IgD-negative memory B cell (primary cell): Measurements from ENCODE around the gene FSIP1. TPM values are rescaled to one million over a fixed set of nuclear protein-coding genes. Genes with fewer than 3 reads are reported as not detected.

Source experiments
- H3K27ac Mint-ChIP-seq, 3 donors: one replicate each; pipeline ENCODE4 v1.8.0; 2020 to 2022; ENCODE audit warnings: mild to moderate bottlenecking in 3 of 3, mixed read lengths in 3 of 3, moderate library complexity in 1 of 3
- H3K27me3 Mint-ChIP-seq: one replicate; pipeline ENCODE4 v1.8.0; 2021; ENCODE audit warnings: mixed read lengths
- H3K36me3 Mint-ChIP-seq: one replicate; pipeline ENCODE4 v1.8.0; 2020; ENCODE audit warnings: mild to moderate bottlenecking, mixed read lengths
- H3K4me1 Mint-ChIP-seq, 3 donors: one replicate each; pipeline ENCODE4 v1.8.0; 2020 to 2022; ENCODE audit warnings: mixed read lengths in 3 of 3, mild to moderate bottlenecking in 1 of 3
- H3K4me3 Mint-ChIP-seq, 4 donors: one replicate each; pipeline ENCODE4 v1.8.0; 2020 to 2022; ENCODE audit warnings: mild to moderate bottlenecking in 4 of 4, mixed read lengths in 4 of 4, moderate library complexity in 3 of 4
- H3K9me3 Mint-ChIP-seq, 3 donors: one replicate each; pipeline ENCODE4 v1.8.0; 2020 to 2021; ENCODE audit warnings: mixed read lengths in 3 of 3, mild to moderate bottlenecking in 1 of 3
- polyA plus RNA-seq: library from polyadenylated mRNA; unstranded; fragments of 300-500 nt; fragmentation: Illumina TruSeq; gene quantifications from one replicate; pipeline ENCODE4 v1.2.3, GENCODE V29; 2021

Gene FSIP1
- polyA plus RNA-seq, 1 donor from 2014 or later = 0.61 TPM

DNA sequence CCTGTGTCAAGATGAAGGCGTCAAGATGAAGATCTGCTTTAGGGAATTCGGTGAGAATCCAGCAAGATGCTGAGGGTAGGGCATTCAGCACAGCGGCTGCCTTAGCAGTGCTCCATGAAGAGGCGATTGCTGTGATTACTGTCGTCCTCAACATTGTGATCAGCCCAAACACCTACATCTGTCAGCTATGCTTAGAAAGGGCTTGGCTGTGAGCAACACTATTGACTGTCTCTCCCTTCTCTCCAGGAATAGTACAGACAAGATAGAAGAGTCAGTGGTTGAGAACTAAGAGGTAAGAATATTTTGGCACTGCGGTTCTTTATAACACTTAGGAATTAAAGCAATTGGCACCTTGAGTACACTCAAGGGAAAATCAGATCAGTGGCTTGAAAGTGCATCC, 110.5 kb downstream of the FSIP1 start:
- H3K4me1 Mint-ChIP-seq = peaks cover 0 to 2% (median 0%) of the 10 kb centered on the region in 3 donors
- no peaks in the 10 kb centered on the region for H3K9me3 Mint-ChIP-seq
- no peak overlapping the region for H3K27ac Mint-ChIP-seq
- no peaks in the 10 kb centered on the region for H3K36me3 Mint-ChIP-seq
- no peak overlapping the region for H3K4me3 Mint-ChIP-seq
- peaks cover 2% of the 10 kb centered on the region for H3K27me3 Mint-ChIP-seq

DNA sequence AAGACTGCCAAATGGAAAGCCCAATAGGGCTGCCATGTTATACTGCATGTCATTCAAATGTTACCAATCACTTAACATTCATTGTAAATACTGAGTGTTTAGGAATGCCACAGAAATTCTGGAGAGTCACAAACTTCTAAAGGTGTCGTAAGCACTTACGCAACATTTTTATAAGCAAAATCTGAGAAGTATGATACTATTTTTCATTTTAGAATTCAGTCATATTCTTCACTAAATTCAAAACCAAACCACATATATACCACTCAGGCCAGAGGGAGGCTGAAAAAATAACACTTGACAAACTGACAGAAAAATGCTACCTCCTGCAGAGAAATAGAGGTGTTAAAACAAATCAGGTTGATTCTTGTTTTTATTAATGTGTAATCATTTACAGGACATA, 112.0 kb downstream of the FSIP1 start:
- Mint-ChIP-seq H3K27me3 (peaks cover 2% of the 10 kb centered on the region), H3K27ac (no peak overlapping the region), H3K9me3 (no peaks in the 10 kb centered on the region), H3K4me1 (no peaks in the 10 kb centered on the region), H3K36me3 (no peaks in the 10 kb centered on the region), H3K4me3 (no peak overlapping the region)

DNA sequence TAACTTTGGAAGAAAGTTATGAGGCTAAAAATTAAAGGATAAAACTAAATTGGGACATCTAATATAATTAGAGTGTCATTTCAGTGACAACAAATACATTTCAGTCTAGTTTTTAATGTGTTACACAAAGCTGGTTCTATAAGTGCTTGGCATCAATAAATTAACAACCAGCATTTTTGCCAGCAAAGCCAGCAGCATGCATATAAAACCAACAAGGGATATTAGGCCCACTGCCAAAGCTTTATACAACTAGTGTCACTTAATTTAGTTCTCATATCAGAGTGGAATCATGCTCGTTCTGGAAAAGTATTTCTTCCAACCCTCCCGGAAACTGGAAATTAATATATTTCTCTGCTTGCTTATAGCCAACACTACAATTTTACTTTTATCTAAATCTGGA, 113.0 kb downstream of the FSIP1 start:
- Mint-ChIP-seq H3K27me3 (peaks cover 2% of the 10 kb centered on the region), H3K9me3 (no peaks in the 10 kb centered on the region), H3K27ac (no peak overlapping the region), H3K36me3 (no peaks in the 10 kb centered on the region), H3K4me3 (no peak overlapping the region), H3K4me1 (no peaks in the 10 kb centered on the region)

DNA sequence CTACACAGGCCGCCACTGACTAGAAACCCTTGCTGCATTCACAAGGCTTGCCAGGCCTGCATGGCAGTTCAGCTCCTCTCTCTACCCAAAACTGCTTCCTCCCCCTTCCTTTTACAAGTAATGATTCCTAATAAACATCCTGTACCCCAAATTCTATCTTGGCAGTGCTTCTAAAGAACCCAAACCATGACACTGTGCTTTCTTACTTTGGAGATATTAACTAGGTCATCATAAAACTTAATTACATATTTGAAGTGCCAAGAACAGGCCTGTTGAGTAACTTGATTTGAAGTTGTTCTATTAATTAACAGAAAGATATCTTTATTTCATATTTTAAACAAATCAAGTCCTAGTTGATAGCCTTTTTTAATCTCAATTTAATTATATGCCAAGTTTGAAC, 113.4 kb downstream of the FSIP1 start:
- no peaks in the 10 kb centered on the region for H3K4me1 Mint-ChIP-seq
- no peaks in the 10 kb centered on the region for H3K36me3 Mint-ChIP-seq
- H3K27me3 Mint-ChIP-seq = peaks cover 2% of the 10 kb centered on the region
- H3K27ac Mint-ChIP-seq = no peak overlapping the region
- H3K4me3 Mint-ChIP-seq = no peak overlapping the region
- H3K9me3 Mint-ChIP-seq = no peaks in the 10 kb centered on the region

DNA sequence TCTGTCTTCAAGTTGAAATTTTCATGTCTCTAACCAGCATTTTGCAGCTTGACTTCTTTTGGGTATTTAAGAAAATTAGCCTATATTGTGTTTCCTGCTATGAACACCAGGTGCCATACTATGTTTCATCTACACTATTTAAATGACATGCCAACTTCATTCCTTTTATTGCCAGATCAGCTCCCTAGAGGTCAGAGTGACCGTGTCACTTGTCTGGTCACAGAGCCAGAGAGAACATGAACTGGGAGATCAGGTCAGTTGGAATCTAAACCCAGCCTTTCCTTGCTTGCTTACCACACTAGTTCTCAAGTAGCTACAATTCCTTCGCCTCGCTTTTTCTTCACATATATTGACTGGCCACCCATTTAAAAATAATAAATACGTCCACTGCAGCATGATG, 114.2 kb downstream of the FSIP1 start:
- Mint-ChIP-seq H3K9me3 (no peaks in the 10 kb centered on the region), H3K4me1 (no peaks in the 10 kb centered on the region), H3K27ac (no peak overlapping the region), H3K36me3 (no peaks in the 10 kb centered on the region), H3K4me3 (no peak overlapping the region), H3K27me3 (peaks cover 2% of the 10 kb centered on the region)

DNA sequence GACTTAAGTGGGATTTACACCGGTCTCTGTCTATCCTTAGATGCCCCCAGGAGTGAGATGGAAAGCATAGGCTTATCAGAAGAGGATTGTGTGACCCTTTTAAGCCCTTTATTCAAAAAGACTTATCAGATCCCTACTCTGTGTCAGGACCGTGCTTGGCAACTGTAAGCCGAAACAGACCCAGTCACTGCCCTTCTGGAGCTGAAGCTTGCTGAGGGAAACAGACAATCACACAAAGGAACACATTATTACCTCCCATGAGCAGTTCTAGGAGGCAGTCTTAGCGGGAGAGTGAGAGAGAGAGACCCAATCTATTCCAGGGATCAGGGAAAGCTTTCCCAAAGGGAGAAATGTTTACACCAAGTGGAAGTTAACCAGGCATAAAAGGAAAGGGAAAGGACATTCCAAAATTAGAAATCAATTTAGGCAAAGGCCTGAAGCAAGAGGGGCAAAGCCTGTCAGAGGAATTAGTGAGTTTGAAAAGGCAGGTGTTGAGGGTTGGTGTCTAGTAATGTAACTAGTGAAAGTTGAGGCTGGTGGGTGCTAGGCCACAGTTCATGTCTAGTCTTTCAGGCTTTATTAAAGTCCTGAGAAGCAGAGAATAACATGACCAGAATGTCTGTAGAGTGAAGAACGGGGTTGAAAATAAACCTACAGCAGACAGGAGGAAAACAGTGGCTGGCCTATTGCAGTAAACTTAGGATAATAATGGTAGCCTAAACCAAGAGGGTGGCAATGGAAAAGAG, 115.1 kb downstream of the FSIP1 start:
- Mint-ChIP-seq H3K4me3 (no peak overlapping the region), H3K27me3 (no peaks in the 10 kb centered on the region), H3K9me3 (no peaks in the 10 kb centered on the region), H3K4me1 (no peaks in the 10 kb centered on the region), H3K36me3 (no peaks in the 10 kb centered on the region), H3K27ac (no peak overlapping the region)

DNA sequence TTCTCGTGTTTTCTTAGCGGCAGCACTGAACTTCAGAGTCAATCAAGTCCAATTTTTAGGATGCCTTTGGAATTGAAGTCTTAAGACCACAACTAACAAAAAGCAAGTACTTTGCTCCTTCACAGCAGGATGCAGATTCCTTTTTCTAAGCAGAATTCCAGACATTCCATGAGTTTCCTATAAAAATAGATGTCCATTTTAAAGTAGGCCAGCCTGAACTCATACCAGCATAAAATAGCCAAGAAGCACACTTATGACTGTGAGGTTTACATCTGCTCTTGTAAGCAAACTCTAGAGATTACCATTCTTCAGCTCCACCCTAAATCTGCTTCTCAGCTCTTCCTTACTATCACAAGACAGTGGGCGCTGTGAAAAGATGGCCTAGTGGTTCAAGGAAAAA, 116.0 kb downstream of the FSIP1 start:
- H3K4me1 Mint-ChIP-seq = no peaks in the 10 kb centered on the region
- H3K9me3 Mint-ChIP-seq = no peaks in the 10 kb centered on the region
- H3K36me3 Mint-ChIP-seq = no peaks in the 10 kb centered on the region
- H3K4me3 Mint-ChIP-seq = no peak overlapping the region
- no peak overlapping the region for H3K27ac Mint-ChIP-seq
- no peaks in the 10 kb centered on the region for H3K27me3 Mint-ChIP-seq

DNA sequence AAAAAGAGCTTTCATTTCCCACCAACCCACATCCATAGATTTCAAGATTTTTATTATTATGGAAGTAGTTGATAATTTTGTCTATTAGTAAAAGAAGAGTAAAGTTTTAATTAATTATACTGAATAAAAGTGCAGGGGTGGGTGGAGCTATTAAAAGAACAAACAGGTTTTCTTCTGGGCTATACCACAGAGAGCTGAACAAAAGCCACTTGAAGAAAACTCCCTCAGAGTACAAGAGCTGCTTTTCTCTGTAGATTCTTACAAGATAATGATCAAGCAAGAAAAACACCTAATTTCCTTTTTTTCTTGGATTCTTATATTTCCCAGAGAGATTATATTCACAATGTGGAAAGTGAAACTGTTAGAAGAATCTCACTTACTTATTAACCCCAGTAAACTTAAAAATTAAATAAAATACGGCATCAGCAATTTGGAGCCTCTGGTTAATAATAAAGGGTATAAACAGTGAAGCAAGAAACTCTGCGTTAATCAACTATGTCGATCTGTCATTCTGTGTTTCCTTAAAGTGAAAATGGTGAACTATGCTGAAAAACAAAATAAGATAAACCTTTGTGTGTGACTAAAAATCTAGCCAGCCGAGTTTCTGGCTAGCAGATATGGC, 116.9 kb downstream of the FSIP1 start:
- no peaks in the 10 kb centered on the region for H3K4me1 Mint-ChIP-seq
- H3K36me3 Mint-ChIP-seq = no peaks in the 10 kb centered on the region
- no peak overlapping the region for H3K4me3 Mint-ChIP-seq

DNA sequence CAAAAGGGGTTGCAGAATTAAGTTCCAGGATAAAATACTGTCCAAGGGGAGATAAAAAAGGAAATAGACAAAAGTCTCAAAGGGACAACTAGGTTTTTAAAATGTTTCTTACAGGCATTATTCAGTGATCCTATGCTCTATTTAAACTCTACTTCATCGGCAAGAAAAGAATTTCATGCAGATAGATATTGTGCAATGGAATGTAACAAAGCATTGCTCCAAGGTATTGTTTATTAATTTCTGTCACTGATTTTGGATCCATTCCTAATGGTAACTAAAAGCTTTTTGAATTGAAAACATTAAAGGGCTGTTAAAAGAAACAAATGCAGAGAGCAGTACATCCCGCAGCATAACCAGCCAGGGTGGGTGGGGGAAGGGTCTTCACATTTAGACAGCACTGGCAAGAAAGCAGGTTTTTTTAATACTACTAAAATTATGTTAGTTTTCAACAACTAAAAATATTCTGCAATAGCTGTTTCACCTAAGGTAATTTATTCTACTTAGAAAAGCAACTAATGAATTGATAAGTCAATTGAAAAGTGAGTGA, 118.9 kb downstream of the FSIP1 start:
- Mint-ChIP-seq H3K9me3 (peaks cover 0 to 3% (median 0%) of the 10 kb centered on the region in 3 donors), H3K4me1 (no peaks in the 10 kb centered on the region), H3K36me3 (no peaks in the 10 kb centered on the region), H3K27me3 (no peaks in the 10 kb centered on the region), H3K27ac (no peak overlapping the region), H3K4me3 (no peak overlapping the region)

More for the DNA sequence above, 116.9 kb downstream of the FSIP1 start:
- Mint-ChIP-seq H3K27me3 (no peaks in the 10 kb centered on the region), H3K9me3 (no peaks in the 10 kb centered on the region), H3K27ac (no peak overlapping the region)

DNA sequence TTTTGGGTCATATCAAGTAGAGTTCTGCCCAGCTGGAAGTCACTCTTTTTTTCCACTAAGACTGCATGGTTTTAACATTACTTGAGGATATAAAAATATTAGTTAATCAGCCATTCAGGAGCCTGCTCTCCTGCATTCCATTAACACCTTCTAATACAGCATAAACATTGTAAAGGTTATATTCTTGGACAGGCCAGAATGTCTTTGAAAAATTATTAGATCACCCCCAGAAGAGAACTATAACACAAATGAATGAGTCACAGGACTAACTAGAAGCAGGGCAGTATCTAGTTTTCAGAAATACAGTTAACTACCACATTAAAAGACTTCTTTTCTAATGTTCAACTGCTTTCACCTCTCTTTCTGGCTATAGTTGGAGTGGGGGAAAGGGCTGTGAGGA, 120.9 kb downstream of the FSIP1 start:
- H3K4me1 Mint-ChIP-seq = no peaks in the 10 kb centered on the region
- H3K27me3 Mint-ChIP-seq = no peaks in the 10 kb centered on the region
- H3K27ac Mint-ChIP-seq = no peak overlapping the region
- no peaks in the 10 kb centered on the region for H3K36me3 Mint-ChIP-seq
- H3K9me3 Mint-ChIP-seq = peaks cover 0 to 5% (median 0%) of the 10 kb centered on the region in 3 donors
- H3K4me3 Mint-ChIP-seq = no peak overlapping the region

DNA sequence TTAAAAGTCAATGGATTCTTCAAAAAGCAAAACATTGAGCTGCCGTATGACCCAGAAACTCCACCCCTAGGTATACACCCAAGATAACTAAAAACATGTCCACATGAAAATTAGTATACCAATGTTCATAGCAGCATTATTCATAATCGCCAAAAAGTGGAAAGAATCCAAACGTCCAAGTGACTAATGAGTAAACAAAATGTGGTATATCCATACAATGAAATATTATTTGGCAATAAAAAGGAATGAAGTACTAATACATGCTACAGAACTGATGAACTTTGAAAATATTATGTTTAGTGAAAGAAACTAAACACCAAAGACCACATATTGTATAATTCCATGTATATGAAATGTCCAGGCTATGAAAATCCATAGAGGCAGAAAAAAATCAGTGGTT, 123.9 kb downstream of the FSIP1 start:
- Mint-ChIP-seq H3K4me3 (no peak overlapping the region), H3K4me1 (no peaks in the 10 kb centered on the region), H3K36me3 (no peaks in the 10 kb centered on the region), H3K27me3 (peaks cover 2% of the 10 kb centered on the region), H3K27ac (no peak overlapping the region), H3K9me3 (peaks cover 0 to 5% (median 0%) of the 10 kb centered on the region in 3 donors)

DNA sequence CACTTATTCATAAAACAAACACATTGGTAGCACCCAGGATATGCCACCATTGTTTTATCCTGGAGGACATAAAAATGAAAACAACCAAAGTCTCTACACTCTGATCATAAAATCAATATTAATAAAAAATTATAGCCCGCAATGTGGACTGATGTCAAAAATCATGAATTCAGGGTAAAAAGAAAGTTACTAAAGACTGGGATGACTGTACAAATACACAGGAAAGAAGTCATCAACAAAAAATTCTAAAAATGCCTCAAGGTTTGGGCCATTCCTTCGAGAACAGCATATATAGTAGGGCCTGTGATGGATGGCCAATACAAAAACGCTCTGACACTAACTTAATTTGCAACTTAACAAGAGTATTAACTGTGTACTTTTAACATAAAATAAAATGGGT, 125.0 kb downstream of the FSIP1 start:
- Mint-ChIP-seq H3K27me3 (peaks cover 2% of the 10 kb centered on the region), H3K4me3 (no peak overlapping the region), H3K36me3 (peaks cover 2% of the 10 kb centered on the region), H3K4me1 (no peaks in the 10 kb centered on the region), H3K27ac (no peak overlapping the region), H3K9me3 (peaks cover 0 to 5% (median 0%) of the 10 kb centered on the region in 3 donors)

DNA sequence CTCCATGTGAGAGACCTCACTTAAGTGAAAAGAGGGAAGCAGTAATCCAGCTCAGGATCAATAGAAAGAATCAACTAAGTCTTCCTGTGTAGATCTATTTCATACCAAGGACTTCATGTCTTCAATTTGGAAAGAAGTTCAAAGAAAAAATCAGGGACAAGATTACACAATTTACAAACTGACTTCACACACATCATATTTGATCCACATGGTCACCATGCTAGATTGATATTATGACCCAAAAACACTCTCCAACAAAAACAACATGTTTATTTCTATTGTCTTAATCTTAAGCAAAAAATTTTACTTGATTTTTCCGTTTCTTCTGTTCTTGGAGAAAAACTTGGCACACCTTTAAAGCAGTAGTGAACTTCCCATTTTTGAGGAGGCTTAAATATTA, 125.5 kb downstream of the FSIP1 start:
- H3K27me3 Mint-ChIP-seq = peaks cover 2% of the 10 kb centered on the region
- no peak overlapping the region for H3K4me3 Mint-ChIP-seq
- H3K4me1 Mint-ChIP-seq = no peaks in the 10 kb centered on the region
- peaks cover 0 to 5% (median 0%) of the 10 kb centered on the region in 3 donors for H3K9me3 Mint-ChIP-seq
- peaks cover 2% of the 10 kb centered on the region for H3K36me3 Mint-ChIP-seq
- no peak overlapping the region for H3K27ac Mint-ChIP-seq

DNA sequence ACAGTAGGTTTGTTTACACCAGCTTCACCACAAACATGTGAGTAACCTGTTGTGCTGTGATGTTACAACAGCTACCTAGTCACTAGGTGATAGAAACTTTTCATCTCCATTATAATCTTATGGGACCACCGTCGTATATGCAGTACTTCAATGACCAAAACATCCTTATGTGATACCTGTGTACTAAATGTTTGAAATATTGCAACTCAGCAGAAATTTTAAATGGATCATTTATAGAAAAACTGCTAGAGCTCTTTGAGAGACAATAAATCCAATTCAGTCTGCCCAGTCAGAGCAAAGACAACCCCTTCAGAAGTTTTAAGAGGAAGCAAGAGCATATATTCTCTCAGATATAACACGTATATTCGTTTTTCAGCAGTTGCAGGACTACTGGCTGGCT, 128.3 kb downstream of the FSIP1 start:
- no peaks in the 10 kb centered on the region for H3K4me1 Mint-ChIP-seq
- H3K27ac Mint-ChIP-seq = peak overlapping the region in 1 of 3 donors; percentile 70

DNA sequence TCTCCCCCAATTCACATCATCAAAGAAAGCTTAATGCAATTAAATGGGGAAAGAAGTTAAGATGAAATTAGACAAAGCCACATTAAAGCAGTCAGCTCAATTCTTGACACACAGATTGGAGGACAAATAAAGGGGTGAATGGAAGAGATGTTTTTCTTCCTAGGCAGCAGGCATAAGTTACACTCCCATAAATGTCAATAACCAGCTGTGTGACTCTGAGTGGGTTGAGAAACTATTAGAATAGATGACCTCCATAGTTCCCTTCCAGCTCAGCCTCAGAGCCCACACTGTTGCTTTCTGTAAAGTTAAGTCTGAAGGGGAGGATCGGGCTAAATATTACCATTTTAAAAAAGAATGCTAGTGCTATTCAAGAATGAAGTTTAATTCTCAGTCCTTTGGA, 130.8 kb downstream of the FSIP1 start:
- peaks cover 2% of the 10 kb centered on the region for H3K36me3 Mint-ChIP-seq
- no peak overlapping the region for H3K4me3 Mint-ChIP-seq
- H3K27ac Mint-ChIP-seq = no peak overlapping the region
- H3K9me3 Mint-ChIP-seq = no peaks in the 10 kb centered on the region
- no peaks in the 10 kb centered on the region for H3K4me1 Mint-ChIP-seq
- H3K27me3 Mint-ChIP-seq = peaks cover 4% of the 10 kb centered on the region

More for the DNA sequence above, 128.3 kb downstream of the FSIP1 start:
- Mint-ChIP-seq H3K36me3 (peaks cover 2% of the 10 kb centered on the region), H3K27me3 (peaks cover 4% of the 10 kb centered on the region), H3K4me3 (no peak overlapping the region), H3K9me3 (peaks cover 0 to 5% (median 0%) of the 10 kb centered on the region in 3 donors)

DNA sequence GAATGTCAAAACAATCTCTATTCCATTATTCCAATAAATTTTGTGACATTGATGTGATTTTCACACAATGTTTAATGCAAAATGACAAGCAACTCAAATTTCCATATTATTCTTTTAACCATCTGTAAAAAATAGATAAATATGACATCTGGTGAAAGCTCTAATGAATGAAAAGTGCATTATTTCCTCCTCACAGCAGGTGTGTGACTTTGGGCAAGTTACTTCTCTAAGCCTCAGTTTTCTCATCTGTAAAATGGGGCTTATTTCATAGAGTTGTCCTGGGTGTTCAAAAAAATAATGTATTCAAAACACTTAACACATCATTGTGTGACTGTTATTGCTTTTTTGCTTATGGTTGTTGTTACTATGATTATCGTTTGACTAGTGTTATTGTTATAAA, 131.3 kb downstream of the FSIP1 start:
- Mint-ChIP-seq H3K4me1 (no peaks in the 10 kb centered on the region), H3K27ac (no peak overlapping the region), H3K9me3 (no peaks in the 10 kb centered on the region), H3K27me3 (peaks cover 4% of the 10 kb centered on the region), H3K4me3 (no peak overlapping the region), H3K36me3 (peaks cover 2% of the 10 kb centered on the region)
